ENCODE results near the gene CYTH3. TPM values are rescaled to one million over a fixed set of nuclear protein-coding genes. Genes with fewer than 3 reads are reported as not detected.

CYTH3 gene
- total and polyA plus RNA-seq, 2 donors (not counting 1 experiment from before 2014, with no cell fraction given), result 39.1 to 73.3 TPM

DNA sequence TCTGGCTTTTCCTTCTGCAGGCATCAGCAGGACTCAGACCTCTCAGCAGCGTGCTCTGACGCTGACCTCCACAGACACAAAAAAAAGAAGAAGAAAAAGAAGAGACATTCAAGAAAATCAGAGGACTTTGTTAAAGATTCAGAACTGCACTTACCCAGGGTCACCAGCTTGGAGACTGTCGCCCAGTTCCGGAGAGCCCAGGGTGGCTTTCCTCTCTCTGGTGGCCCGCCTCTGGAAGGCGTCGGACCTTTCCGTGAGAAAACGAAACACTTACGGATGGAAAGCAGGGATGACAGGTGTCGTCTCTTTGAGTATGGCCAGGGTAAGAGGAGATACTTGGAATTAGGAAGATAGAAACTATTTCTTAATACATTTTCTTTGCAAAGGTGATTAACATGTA, 115.7 kb downstream of the CYTH3 start:
- Histone ChIP-seq H3K79me2 (ENCODE audit: control insufficient read depth, insufficient read depth, low read length) (no peaks in the 10 kb centered on the region), H3K27ac (ENCODE audit: insufficient read depth, low read length) (no peak overlapping the region), H3K4me2 (ENCODE audit: extremely low read depth, insufficient read depth, low read length) (no peak overlapping the region), H3K36me3 (ENCODE audit: control insufficient read depth, insufficient read depth, low read length) (peaks cover 15% of the 10 kb centered on the region), H3K4me1 (ENCODE audit: control insufficient read depth, extremely low read depth, insufficient read depth, low read length) (peaks cover 8% of the 10 kb centered on the region), H3K9me3 (ENCODE audit: control insufficient read depth, insufficient read depth, low read depth, low read length) (no peaks in the 10 kb centered on the region), H3K4me3 (replicated peaks in 1 of 4; ENCODE audit: control extremely low read depth in 1 of 4, insufficient read depth in 1 of 4, low read depth in 3 of 4, low read length in 4 of 4) (no peak overlapping the region), H3K9ac (ENCODE audit: insufficient read depth, low read length) (no peak overlapping the region), H2AFZ (ENCODE audit: low read length) (no peak overlapping the region), H4K20me1 (ENCODE audit: control insufficient read depth, extremely low read depth, insufficient read depth, low read length) (no peaks in the 10 kb centered on the region), H3K27me3 (ENCODE audit: control insufficient read depth, insufficient read depth, low read length) (no peaks in the 10 kb centered on the region)
- no peak for TF ChIP-seq EZH2 (IDR thresholded peaks at IDR 0.05; ENCODE audit: low read length, missing control alignments)
- TF ChIP-seq, protein P1, sequence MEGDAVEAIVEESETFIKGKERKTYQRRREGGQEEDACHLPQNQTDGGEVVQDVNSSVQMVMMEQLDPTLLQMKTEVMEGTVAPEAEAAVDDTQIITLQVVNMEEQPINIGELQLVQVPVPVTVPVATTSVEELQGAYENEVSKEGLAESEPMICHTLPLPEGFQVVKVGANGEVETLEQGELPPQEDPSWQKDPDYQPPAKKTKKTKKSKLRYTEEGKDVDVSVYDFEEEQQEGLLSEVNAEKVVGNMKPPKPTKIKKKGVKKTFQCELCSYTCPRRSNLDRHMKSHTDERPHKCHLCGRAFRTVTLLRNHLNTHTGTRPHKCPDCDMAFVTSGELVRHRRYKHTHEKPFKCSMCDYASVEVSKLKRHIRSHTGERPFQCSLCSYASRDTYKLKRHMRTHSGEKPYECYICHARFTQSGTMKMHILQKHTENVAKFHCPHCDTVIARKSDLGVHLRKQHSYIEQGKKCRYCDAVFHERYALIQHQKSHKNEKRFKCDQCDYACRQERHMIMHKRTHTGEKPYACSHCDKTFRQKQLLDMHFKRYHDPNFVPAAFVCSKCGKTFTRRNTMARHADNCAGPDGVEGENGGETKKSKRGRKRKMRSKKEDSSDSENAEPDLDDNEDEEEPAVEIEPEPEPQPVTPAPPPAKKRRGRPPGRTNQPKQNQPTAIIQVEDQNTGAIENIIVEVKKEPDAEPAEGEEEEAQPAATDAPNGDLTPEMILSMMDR (conservative IDR thresholded peaks at IDR 0.05 in 1 of 2, IDR thresholded peaks at IDR 0.05 in 1 of 2; ENCODE audit: low read depth in 1 of 2, low read length in 2 of 2), result no peak
- no peak for DNase-seq (ENCODE audit: low read depth in 2 of 2)

- DNase-seq (ENCODE audit: low read depth in 2 of 2), result no peak
- TF ChIP-seq, protein P1 (conservative IDR thresholded peaks at IDR 0.05 in 1 of 2, IDR thresholded peaks at IDR 0.05 in 1 of 2; ENCODE audit: low read depth in 1 of 2, low read length in 2 of 2), result no peak
- TF ChIP-seq EZH2 (IDR thresholded peaks at IDR 0.05; ENCODE audit: low read length, missing control alignments), result no peak
- Histone ChIP-seq H3K4me2 (ENCODE audit: extremely low read depth, insufficient read depth, low read length) (no peak overlapping the region), H3K36me3 (ENCODE audit: control insufficient read depth, insufficient read depth, low read length) (peaks cover 17% of the 10 kb centered on the region), H3K79me2 (ENCODE audit: control insufficient read depth, insufficient read depth, low read length) (no peaks in the 10 kb centered on the region), H2AFZ (ENCODE audit: low read length) (no peak overlapping the region), H3K9ac (ENCODE audit: insufficient read depth, low read length) (no peak overlapping the region), H3K27ac (ENCODE audit: insufficient read depth, low read length) (no peak overlapping the region), H3K9me3 (ENCODE audit: control insufficient read depth, insufficient read depth, low read depth, low read length) (no peaks in the 10 kb centered on the region), H3K4me3 (replicated peaks in 1 of 4; ENCODE audit: control extremely low read depth in 1 of 4, insufficient read depth in 1 of 4, low read depth in 3 of 4, low read length in 4 of 4) (no peak overlapping the region), H3K27me3 (ENCODE audit: control insufficient read depth, insufficient read depth, low read length) (no peaks in the 10 kb centered on the region), H4K20me1 (ENCODE audit: control insufficient read depth, extremely low read depth, insufficient read depth, low read length) (no peaks in the 10 kb centered on the region), H3K4me1 (ENCODE audit: control insufficient read depth, extremely low read depth, insufficient read depth, low read length) (peaks cover 7% of the 10 kb centered on the region)
These were observed 116.8 kb downstream of the CYTH3 start for GRCh38 chr7:6155596-6155995.

- no peaks in the 10 kb centered on the region for H4K20me1 ChIP-seq (ENCODE audit: control insufficient read depth, extremely low read depth, insufficient read depth, low read length)
- H3K27me3 ChIP-seq (ENCODE audit: control insufficient read depth, insufficient read depth, low read length), result no peaks in the 10 kb centered on the region
- no peak overlapping the region for H3K4me3 ChIP-seq (replicated peaks in 1 of 4; ENCODE audit: control extremely low read depth in 1 of 4, insufficient read depth in 1 of 4, low read depth in 3 of 4, low read length in 4 of 4)
- peaks cover 5% of the 10 kb centered on the region for H3K4me1 ChIP-seq (ENCODE audit: control insufficient read depth, extremely low read depth, insufficient read depth, low read length)
- H3K36me3 ChIP-seq (ENCODE audit: control insufficient read depth, insufficient read depth, low read length), result peaks cover 20% of the 10 kb centered on the region
- no peaks in the 10 kb centered on the region for H3K9me3 ChIP-seq (ENCODE audit: control insufficient read depth, insufficient read depth, low read depth, low read length)
- DNase-seq (ENCODE audit: low read depth in 2 of 2), result no peak
- H3K9ac ChIP-seq (ENCODE audit: insufficient read depth, low read length), result no peak overlapping the region
- no peaks in the 10 kb centered on the region for H3K79me2 ChIP-seq (ENCODE audit: control insufficient read depth, insufficient read depth, low read length)
- no peak overlapping the region for H3K4me2 ChIP-seq (ENCODE audit: extremely low read depth, insufficient read depth, low read length)
- H3K27ac ChIP-seq (ENCODE audit: insufficient read depth, low read length), result no peak overlapping the region
- no peak for TF ChIP-seq EZH2 (IDR thresholded peaks at IDR 0.05; ENCODE audit: low read length, missing control alignments)
- TF ChIP-seq, protein P1 (conservative IDR thresholded peaks at IDR 0.05 in 1 of 2, IDR thresholded peaks at IDR 0.05 in 1 of 2; ENCODE audit: low read depth in 1 of 2, low read length in 2 of 2), result no peak
- no peak overlapping the region for H2AFZ ChIP-seq (ENCODE audit: low read length)
These were observed 117.7 kb downstream of the CYTH3 start for GRCh38 chr7:6154542-6155404.

Data from fibroblast of lung (primary cell).